GM21717 (cell line): ENCODE measurements around the gene NKAIN2.
"Not testable (repeated sequence)": the region's sequence is repeated elsewhere in the genome, so short reads cannot be mapped to it uniquely, and the experiment has no call there.

Experiments used
- ATAC-seq: cut with Tn5 transposase; IDR thresholded peaks from one replicate; pipeline ENCODE4 v1.9.1; 2021; ENCODE audit warnings: mild to moderate bottlenecking, moderate library complexity; ENCODE audit not compliant: unreplicated experiment

NKAIN2 gene

DNA sequence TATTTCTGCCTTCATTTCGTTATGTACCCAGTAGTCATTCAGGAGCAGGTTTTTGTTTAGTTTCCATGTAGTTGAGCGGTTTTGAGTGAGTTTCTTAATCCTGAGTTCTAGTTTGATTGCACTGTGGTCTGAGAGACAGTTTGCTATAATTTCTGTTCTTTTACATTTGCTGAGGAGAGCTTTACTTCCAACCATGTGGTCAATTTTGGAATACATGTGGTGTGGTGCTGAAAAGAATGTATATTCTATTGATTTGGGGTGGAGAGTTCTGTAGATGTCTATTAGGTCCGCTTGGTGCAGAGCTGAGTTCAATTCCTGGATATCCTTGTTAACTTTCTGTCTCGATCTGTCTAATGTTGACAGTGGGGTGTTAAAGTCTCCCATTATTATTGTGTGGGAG is 606.8 kb downstream of the NKAIN2 start:
- not testable (repeated sequence) for ATAC-seq

DNA sequence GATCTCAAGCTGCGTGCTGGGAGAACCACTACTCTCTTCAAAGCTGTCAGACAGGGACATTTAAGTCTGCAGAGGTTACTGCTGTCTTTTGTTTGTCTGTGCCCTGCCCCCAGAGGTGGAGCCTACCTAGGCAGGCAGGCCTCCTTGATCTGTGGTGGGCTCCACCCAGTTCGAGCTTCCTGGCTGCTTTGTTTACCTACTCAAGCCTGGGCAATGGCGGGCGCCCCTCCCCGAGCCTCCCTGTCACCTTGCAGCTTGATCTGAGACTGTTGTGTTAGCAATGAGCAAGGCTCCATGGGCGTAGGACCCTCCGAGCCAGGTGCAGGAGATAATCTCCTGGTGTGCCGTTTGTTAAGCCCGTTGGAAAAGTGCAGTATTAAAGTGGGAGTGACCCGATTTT is 609.0 kb downstream of the NKAIN2 start:
- ATAC-seq: not testable (repeated sequence)

DNA sequence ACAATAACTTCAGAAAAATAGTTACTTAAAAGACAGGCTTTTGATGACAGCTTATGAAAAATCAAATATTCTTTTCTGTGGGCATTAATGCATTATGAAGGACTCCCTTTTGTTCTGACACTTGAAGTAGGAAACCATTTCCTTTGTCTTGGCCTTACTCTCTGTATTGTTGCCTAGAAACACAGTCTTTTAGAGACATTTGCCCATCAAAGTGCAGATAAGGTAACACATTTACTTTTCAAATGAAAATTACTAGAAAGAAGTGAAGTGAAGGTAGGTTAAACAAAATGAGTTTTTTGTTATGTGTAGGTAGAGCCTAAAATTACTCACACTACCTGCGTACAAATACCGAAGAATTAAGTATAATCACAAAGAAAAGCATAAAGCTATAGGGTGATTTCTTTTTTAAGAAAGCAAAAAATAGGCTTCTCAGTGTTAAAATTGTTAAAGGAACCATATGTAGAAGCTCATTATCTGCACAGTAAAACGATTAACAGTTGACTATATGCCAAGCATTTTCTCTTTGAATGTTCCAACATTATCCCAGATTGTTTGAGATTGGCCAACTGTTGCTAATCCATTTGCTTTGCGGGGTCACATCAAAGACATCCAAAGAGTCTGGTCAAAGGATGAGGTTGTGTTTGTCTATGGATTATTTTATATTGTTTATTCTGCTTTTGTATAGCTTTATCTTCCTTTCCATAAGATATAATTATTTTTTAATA is 616.6 kb downstream of the NKAIN2 start:
- no peak for ATAC-seq

GRCh38 chr6:124423621-124424020 is 620.0 kb downstream of the NKAIN2 start:
- no peak for ATAC-seq

DNA sequence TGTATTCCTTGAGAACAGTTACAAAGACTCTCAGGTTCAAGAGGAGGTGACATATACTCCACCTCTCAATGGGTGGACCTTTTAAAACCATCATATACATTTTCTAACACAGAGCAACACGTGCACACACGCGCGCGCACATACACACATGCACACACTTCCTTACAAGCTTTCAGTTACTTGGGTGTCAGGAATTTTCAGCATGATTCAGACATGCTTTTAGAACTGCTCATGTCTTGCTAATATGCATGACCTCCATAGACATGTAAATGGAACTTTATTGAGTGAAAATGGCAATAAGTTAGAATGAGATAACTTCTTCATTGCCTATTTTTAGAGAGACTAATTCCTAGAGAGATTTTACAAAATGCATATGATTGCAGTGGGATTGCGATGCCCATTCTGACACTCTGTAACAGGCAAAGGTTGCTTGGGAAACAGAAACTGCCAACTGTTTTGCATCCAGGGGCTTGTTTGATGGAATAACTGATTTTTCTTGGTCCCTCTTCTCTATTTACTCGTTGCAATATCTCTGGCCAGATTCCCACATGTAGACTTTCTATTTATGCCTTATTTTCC is 627.2 kb downstream of the NKAIN2 start:
- ATAC-seq: no peak

DNA sequence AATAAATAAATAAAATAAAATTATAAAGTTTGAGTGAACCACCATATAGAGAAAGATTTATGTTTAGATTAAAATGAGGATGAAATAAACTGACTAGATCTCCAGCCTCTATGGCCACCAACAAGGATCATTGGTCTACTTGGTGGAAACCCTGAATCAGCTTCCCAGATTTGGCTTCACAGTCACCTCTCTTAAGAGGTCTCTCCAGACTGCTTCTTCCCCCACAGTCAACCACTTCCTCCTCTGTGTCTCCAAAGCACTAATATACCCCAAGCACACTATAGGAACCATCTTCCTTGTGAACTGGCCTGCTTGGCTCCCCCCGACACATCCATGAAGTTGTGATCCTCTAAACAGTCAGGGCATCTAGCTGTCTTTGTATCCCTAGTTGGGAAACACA is 629.0 kb downstream of the NKAIN2 start:
- ATAC-seq: no peak

DNA sequence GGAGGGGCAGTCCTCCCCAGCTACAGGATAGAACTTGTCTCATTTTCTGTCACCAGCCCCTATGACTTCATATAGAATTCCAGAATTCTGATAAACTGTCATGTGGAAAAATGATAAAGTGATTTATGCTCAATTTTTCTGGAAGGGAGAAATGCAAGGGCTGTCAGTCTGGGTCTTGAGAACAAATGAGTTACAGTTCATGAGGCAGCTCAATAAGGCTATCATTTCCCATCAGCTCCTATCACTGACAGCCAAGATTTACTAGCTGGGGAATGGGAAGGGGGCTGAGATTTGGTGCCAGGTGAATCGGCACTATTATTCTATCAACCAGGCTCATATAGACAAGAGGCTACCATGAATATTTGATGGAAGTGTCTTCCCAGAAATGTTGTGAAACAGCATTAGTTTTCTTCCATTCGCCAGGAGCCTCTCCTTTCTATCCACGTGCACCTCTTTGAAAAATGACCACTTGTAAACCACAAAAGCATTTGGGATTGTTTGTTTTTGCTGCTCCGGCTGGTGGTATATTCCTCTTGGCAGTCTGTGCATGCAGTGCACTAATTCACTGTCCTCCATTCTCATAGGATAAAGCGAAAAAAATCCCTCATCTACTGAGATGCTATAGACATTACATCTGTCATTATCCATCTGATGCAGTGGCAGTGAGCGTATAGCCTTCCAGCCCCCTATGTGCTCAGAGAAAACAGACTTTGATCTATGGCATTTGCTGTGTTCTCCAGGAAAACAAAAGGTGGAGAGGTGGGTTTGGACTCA is 629.9 kb downstream of the NKAIN2 start:
- no peak for ATAC-seq

GRCh38 chr6:124434421-124434820 is 630.8 kb downstream of the NKAIN2 start:
- no peak for ATAC-seq

GRCh38 chr6:124436803-124437202 is 633.1 kb downstream of the NKAIN2 start:
- ATAC-seq: peak; percentile 84

- no peak for ATAC-seq
Measured at GRCh38 chr6:124438546-124439065, 634.9 kb downstream of the NKAIN2 start.

GRCh38 chr6:124441450-124441849 is 637.8 kb downstream of the NKAIN2 start:
- no peak for ATAC-seq

DNA sequence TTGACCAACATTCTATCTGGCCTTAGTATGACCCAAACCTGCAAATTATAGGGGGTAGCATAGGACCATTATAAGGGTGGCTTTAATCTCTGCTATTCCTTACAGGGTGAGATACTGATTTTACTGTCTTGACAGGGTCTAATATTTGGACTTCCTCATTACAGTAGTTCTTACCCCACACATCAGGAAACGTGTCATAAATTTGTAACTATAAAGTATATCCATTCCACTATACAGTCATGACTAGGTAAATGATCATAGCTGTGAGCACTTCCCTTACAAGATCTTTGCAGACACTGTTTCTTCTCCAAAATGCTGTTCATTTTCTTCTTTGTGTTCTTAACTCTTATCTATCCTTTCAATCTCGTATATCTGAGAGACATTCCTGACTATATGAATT is 639.9 kb downstream of the NKAIN2 start:
- ATAC-seq: no peak

GRCh38 chr6:124445581-124445980 is 641.9 kb downstream of the NKAIN2 start:
- no peak for ATAC-seq

DNA sequence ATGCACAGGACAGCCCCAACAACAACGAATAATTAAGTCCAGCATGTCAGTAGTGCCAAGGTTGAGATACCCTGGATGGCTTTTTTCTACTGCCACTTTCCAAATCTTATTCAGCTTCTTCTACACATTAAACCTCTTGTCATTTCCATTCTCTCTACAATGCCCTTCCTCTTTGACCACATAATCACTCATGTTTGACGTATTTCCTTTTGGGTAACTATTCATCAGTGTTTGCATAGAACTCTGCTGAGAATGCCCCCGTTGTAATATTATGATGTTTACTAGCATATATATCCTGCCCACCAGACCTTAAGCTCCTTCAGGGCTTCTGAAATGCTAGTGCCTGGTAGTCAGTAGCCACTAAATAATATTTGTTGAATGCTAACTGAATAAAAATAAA is 643.3 kb downstream of the NKAIN2 start:
- no peak for ATAC-seq

DNA sequence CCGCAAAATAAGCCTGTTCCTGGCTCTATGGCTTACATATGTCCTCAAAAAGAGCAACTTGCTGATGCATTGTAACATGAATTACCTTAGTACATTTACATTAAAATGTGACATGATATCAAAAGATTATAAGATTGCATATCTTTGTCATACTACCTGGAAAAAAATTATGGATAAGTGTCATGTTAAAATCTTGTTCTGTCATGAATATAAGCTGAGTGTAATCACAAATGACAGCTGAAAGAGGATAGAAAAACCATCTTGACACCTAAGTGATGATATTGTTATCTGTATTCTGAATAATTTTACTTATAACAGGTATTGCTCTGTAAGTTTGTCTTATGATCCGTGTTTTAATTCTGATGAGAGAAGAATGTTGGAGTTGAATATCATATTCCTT is 655.6 kb downstream of the NKAIN2 start:
- ATAC-seq: no peak

GRCh38 chr6:124462750-124463149 is 659.1 kb downstream of the NKAIN2 start:
- ATAC-seq: no peak

DNA sequence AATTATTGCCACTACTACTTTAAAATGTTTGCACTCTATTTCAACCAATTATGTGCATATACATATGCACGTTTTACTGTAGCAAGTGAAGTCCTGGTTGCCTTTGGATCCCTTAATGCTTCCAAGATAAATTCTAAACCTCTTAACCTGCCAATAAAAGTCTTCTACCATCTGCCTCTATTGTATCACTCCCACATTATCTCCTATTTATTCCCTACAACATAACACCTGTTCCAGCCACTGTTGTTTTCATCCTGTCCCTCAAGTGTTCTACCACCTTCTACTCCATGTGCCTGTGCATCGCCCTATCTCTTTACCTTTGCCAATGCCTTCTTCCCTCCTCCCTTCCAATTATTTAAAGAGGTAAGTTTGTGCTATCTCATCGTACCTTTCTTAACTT is 659.6 kb downstream of the NKAIN2 start:
- ATAC-seq: no peak

DNA sequence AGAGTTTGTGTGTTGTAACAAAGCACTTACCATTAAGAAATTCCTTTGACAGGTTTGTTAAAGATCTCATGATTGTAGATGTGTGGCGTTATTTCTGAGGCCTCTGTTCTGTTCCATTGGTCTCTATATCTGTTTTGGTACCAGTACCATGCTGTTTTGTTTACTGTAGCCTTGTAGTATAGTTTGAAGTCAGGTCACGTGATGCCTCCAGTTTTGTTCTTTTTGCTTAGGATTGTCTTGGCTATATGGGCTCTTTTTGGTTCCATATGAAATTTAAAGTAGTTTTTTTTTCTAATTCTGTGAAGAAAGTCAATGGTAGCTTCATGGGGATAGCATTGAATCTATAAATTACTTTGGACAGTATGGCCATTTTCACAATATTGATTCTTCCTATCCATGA is 660.9 kb downstream of the NKAIN2 start:
- not testable (repeated sequence) for ATAC-seq

DNA sequence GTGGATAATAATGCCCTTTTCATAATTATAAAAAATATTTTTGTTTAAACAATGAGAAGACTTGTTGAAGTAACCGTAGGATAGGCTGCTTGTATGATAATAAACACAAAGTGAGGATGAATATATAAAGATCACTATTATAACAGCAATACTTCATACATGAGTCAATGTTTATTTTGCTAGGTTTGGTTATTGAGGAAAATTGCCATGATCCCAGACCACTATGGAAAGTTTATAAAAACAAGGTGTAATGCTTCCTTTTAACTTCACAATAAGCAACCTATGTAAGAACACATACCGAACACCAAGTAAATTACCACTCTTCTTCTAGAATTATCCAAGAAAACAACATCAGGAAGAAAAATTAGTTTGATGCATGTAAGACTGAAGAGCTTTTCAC is 663.3 kb downstream of the NKAIN2 start:
- ATAC-seq: no peak

DNA sequence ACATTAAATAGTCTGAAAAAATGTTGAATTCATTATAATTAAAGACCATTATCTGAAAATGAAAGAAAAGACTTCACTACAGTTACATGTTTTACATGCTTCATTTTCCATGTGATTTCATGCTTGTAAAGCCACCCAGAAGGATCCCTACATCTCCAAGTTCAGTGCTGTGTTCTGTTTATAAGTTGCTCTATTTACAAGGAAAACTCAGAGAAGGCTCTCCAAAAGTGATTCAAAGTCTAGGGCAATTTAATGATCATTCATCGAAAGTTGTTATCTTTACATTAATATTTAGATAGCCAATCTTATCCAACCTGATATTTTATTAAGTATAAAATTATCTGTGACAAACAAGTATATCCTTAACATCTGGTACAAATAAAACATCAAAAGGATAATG is 663.7 kb downstream of the NKAIN2 start:
- no peak for ATAC-seq

DNA sequence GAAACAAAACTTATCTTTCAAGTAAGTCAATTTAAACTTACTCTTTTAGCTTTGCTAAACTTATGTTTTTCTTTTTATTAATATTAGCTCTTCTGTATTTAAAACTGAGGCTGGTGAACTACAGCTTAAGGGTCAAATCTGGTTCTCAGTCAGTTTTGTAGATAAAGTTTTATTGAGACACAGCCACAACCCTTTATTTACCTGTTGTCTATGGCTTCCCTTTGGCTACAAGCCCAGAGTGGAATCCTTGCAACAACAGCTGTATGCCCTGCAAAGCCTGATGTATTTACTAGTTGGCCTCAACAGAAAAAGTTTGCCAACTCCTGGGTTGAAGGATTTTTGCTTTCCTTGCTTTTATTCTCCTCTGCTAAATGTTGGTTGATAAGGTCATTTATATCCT is 667.1 kb downstream of the NKAIN2 start:
- no peak for ATAC-seq

DNA sequence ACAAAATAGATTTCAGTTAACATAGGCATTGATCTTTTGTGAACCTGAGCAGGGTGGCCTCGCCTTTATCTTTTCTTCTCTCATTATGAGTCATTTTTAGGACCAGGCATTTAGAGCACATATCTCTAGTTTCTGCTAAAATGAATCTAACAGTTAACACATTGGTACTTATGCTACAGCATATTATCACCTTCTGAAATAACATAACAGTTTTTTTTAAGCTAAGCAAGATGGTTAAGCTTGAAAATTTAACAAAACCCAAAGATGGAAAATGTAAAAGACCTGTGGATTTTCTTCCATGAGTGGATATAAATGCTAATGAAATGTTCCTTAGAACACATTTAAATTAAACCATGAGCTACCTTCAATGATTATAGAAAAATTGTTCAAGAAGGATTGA is 671.5 kb downstream of the NKAIN2 start:
- no peak for ATAC-seq
